WTC11 (cell line): ENCODE data around the gene LRRC9. TPM values are rescaled to one million over a fixed set of nuclear protein-coding genes. Genes with fewer than 3 reads are reported as not detected.

Experiments
- ATAC-seq: fragments of 200-7000 bp; cut with Tn5 transposase; 2 replicates; pipeline ENCODE4 v1.10.0; 2021; ENCODE audit warnings: mild to moderate bottlenecking, moderate library complexity
- CTCF ChIA-PET: fragments of 300-600 bp; sonication (Branson Sonifier 250); formaldehyde crosslinking; loops from one replicate; lab custom pipeline; 2021; ENCODE audit warnings: antibody characterized with exemption; lab: Charles Lee
- POLR2A ChIA-PET: fragments of 350-600 bp; sonication (Branson Sonifier 250); formaldehyde crosslinking; loops from one replicate; lab custom pipeline; 2021; ENCODE audit warnings: antibody characterized with exemption; lab: Charles Lee
- DNase-seq: peaks from one replicate; pipeline ENCODE4 v3.0.0; 2021; ENCODE audit warnings: low spot score
- H3K27ac Mint-ChIP-seq: 2 replicates; pipeline ENCODE4 v1.8.0; 2021; ENCODE audit warnings: mixed read lengths
- H3K27me3 Mint-ChIP-seq: 2 replicates; pipeline ENCODE4 v1.8.0; 2021; ENCODE audit warnings: low read depth, mild to moderate bottlenecking, moderate library complexity, mixed read lengths
- H3K36me3 Mint-ChIP-seq: 2 replicates; pipeline ENCODE4 v1.8.0; 2021; ENCODE audit warnings: mixed read lengths
- H3K4me1 Mint-ChIP-seq: 2 replicates; pipeline ENCODE4 v1.8.0; 2022; ENCODE audit warnings: mixed read lengths
- H3K4me3 Mint-ChIP-seq: 2 replicates; pipeline ENCODE4 v1.8.0; 2021; ENCODE audit warnings: mild to moderate bottlenecking, moderate library complexity, mixed read lengths
- H3K9me3 Mint-ChIP-seq: 2 replicates; pipeline ENCODE4 v1.8.0; 2021; ENCODE audit warnings: mixed read lengths
- AR ChIP-seq: fragments of 250-450 bp; sonication (Bioruptor Pico); IDR thresholded peaks from 2 replicates; pipeline ENCODE4 v1.9.0; 2021; ENCODE audit warnings: mild to moderate bottlenecking
- ATF3 ChIP-seq: sonication (generic); formaldehyde crosslinking; conservative IDR thresholded peaks from 2 replicates; pipeline ENCODE4 v1.8.1; 2022; ENCODE audit warnings: mild to moderate bottlenecking, missing genetic modification reagents
- CBFB ChIP-seq: sonication (generic); formaldehyde crosslinking; IDR thresholded peaks from 2 replicates; pipeline ENCODE4 v1.8.1; 2022; ENCODE audit warnings: mild to moderate bottlenecking, low read depth, missing genetic modification reagents
- CREB1 ChIP-seq: sonication (generic); formaldehyde crosslinking; IDR thresholded peaks from 2 replicates; pipeline ENCODE4 v1.8.0; 2023; ENCODE audit warnings: mild to moderate bottlenecking, missing genetic modification reagents
- CREM ChIP-seq: sonication (generic); formaldehyde crosslinking; IDR thresholded peaks from 2 replicates; pipeline ENCODE4 v1.8.1; 2022; ENCODE audit warnings: mild to moderate bottlenecking, missing genetic modification reagents, moderate library complexity
- E2F1 ChIP-seq: sonication (generic); formaldehyde crosslinking; IDR thresholded peaks from 2 replicates; pipeline ENCODE4 v1.8.0; 2022; ENCODE audit warnings: mild to moderate bottlenecking, missing genetic modification reagents
- ETV6 ChIP-seq: sonication (generic); formaldehyde crosslinking; IDR thresholded peaks from 2 replicates; pipeline ENCODE4 v1.8.1; 2022; ENCODE audit warnings: mild to moderate bottlenecking, missing genetic modification reagents
- GTF2I ChIP-seq: fragments of 250-450 bp; sonication (Bioruptor Pico); conservative IDR thresholded peaks from 2 replicates; pipeline ENCODE4 v1.4.0; 2021; ENCODE audit warnings: mild to moderate bottlenecking
- JUN ChIP-seq: sonication (generic); formaldehyde crosslinking; IDR thresholded peaks from 2 replicates; pipeline ENCODE4 v1.8.0; 2023; ENCODE audit warnings: mild to moderate bottlenecking, missing genetic modification reagents
- MLX ChIP-seq: sonication (generic); formaldehyde crosslinking; IDR thresholded peaks from 2 replicates; pipeline ENCODE4 v1.8.1; 2023; ENCODE audit warnings: mild to moderate bottlenecking, missing genetic modification reagents, moderate library complexity
- NFE2L1 ChIP-seq: sonication (generic); formaldehyde crosslinking; IDR thresholded peaks from 2 replicates; pipeline ENCODE4 v1.8.1; 2023; ENCODE audit warnings: missing genetic modification reagents
- PRDM15 ChIP-seq: sonication (generic); formaldehyde crosslinking; IDR thresholded peaks from 2 replicates; pipeline ENCODE4 v1.8.0; 2022; ENCODE audit warnings: missing genetic modification reagents
- PRRX2 ChIP-seq: fragments of 250-450 bp; sonication (Bioruptor Pico); IDR thresholded peaks from 2 replicates; pipeline ENCODE4 v1.8.0; 2021; ENCODE audit warnings: mild to moderate bottlenecking
- SP1 ChIP-seq: sonication (generic); formaldehyde crosslinking; conservative IDR thresholded peaks from 2 replicates; pipeline ENCODE4 v1.8.1; 2022; ENCODE audit warnings: missing genetic modification reagents
- TCF7 ChIP-seq: sonication (generic); formaldehyde crosslinking; IDR thresholded peaks from 2 replicates; pipeline ENCODE4 v1.8.0; 2022; ENCODE audit warnings: mild to moderate bottlenecking, low read depth, missing genetic modification reagents, moderate library complexity
- ZBTB43 ChIP-seq: sonication (generic); formaldehyde crosslinking; IDR thresholded peaks from 2 replicates; pipeline ENCODE4 v1.8.1; 2023; ENCODE audit warnings: mild to moderate bottlenecking, missing genetic modification reagents
- ZNF121 ChIP-seq: sonication (generic); formaldehyde crosslinking; IDR thresholded peaks from 2 replicates; pipeline ENCODE4 v1.8.0; 2023; ENCODE audit warnings: missing genetic modification reagents
- ZNF219 ChIP-seq: sonication (generic); formaldehyde crosslinking; IDR thresholded peaks from 2 replicates; pipeline ENCODE4 v1.8.0; 2023; ENCODE audit warnings: missing genetic modification reagents, mild to moderate bottlenecking, borderline replicate concordance
- ZNF232 ChIP-seq: sonication (generic); formaldehyde crosslinking; IDR thresholded peaks from 2 replicates; pipeline ENCODE4 v1.8.0; 2022; ENCODE audit warnings: mild to moderate bottlenecking, missing genetic modification reagents
- ZNF425 ChIP-seq: fragments of 250-450 bp; sonication (Bioruptor Pico); conservative IDR thresholded peaks from 2 replicates; pipeline ENCODE4 v1.9.0; 2021; ENCODE audit warnings: mild to moderate bottlenecking
- total RNA-seq: library from RNA; stranded (reverse); gene quantifications from 3 replicates; pipeline ENCODE4 v1.2.3, GENCODE V29; 2021

Gene LRRC9
- total RNA-seq, 1 experiment from 2014 or later: 0.79 TPM

GRCh38 chr14:60051721-60052221, 131.8 kb downstream of the LRRC9 start:
- H3K4me1 Mint-ChIP-seq: no peaks in the 10 kb centered on the region
- no peak overlapping the region for H3K27ac Mint-ChIP-seq
- peaks cover 3% of the 10 kb centered on the region; the same call in 1 of the 2 replicates for H3K27me3 Mint-ChIP-seq
- ATAC-seq: no peak
- ChIA-PET POLR2A (no interaction called here), CTCF (interaction anchor here (1.1 kb wide), 1 partner anchor 475 kb away, joined by 3 read pairs; the partner anchor contains the start of gene CCDC175)
- TF ChIP-seq ZNF232 (CRISPR knock-in tag) (no peak), ZNF219 (CRISPR knock-in tag) (no peak), TCF7 (CRISPR knock-in tag) (no peak), SP1 (CRISPR knock-in tag) (no peak), AR (CRISPR knock-in tag) (no peak), ZNF425 (CRISPR knock-in tag) (no peak), JUN (CRISPR knock-in tag) (no peak), ZBTB43 (CRISPR knock-in tag) (no peak), GTF2I (CRISPR knock-in tag) (no peak), CREM (CRISPR knock-in tag) (no peak), NFE2L1 (CRISPR knock-in tag) (no peak), ZNF121 (CRISPR knock-in tag) (no peak), E2F1 (CRISPR knock-in tag) (no peak), PRRX2 (CRISPR knock-in tag) (no peak), MLX (no peak), CREB1 (no peak), ETV6 (CRISPR knock-in tag) (no peak)
- H3K4me3 Mint-ChIP-seq: no peak overlapping the region
- no peaks in the 10 kb centered on the region for H3K36me3 Mint-ChIP-seq
- no peaks in the 10 kb centered on the region for H3K9me3 Mint-ChIP-seq
- DNase-seq: no peak

- no peaks in the 10 kb centered on the region for H3K4me1 Mint-ChIP-seq
- DNase-seq (no peak), ATAC-seq (no peak)
- no peaks in the 10 kb centered on the region for H3K9me3 Mint-ChIP-seq
- H3K36me3 Mint-ChIP-seq: no peaks in the 10 kb centered on the region
- H3K27ac Mint-ChIP-seq: no peak overlapping the region
- CTCF ChIA-PET: no interaction called here
- no peak overlapping the region for H3K4me3 Mint-ChIP-seq
- H3K27me3 Mint-ChIP-seq: no peaks in the 10 kb centered on the region; the same call in 1 of the 2 replicates
- POLR2A ChIA-PET: no interaction called here
- TF ChIP-seq CBFB (no peak), PRDM15 (no peak), ATF3 (CRISPR knock-in tag) (no peak)
Observed at GRCh38 chr14:60058087-60058486, 138.1 kb downstream of the LRRC9 start.
